Activated naive CD8-positive, alpha-beta T cell treated with anti-CD3 and anti-CD28 coated beads, Interleukin-2, amount 10 ng/mL, durations not matched to agents 7 days and 5 days (primary cell): ENCODE results near the gene METTL1. TPM values are rescaled to one million over a fixed set of nuclear protein-coding genes. Genes with fewer than 3 reads are reported as not detected.
"Not testable (repeated sequence)": the region's sequence is repeated elsewhere in the genome, so short reads cannot be mapped to it uniquely, and the experiment has no call there.

Experiments used
- ATAC-seq: fragments of 150-1000 bp; cut with Tn5 transposase; one replicate; pipeline ENCODE4 v1.10.0; 2021; ENCODE audit warnings: low read depth, moderate library complexity
- POLR2A ChIA-PET: fragments of 350-600 bp; sonication (Branson Sonifier 250); formaldehyde crosslinking; loops from one replicate; lab custom pipeline; 2021; ENCODE audit warnings: antibody characterized with exemption; lab: Charles Lee
- DNase-seq: peaks from one replicate; pipeline ENCODE4 v3.0.0; 2021
- H3K27ac Mint-ChIP-seq: one replicate; pipeline ENCODE4 v1.8.0; 2022; ENCODE audit warnings: mild to moderate bottlenecking, mixed read lengths
- H3K27me3 Mint-ChIP-seq: one replicate; pipeline ENCODE4 v1.8.0; 2022; ENCODE audit warnings: mild to moderate bottlenecking, moderate library complexity, mixed read lengths
- H3K36me3 Mint-ChIP-seq: one replicate; pipeline ENCODE4 v1.8.0; 2021; ENCODE audit warnings: mild to moderate bottlenecking, mixed read lengths
- H3K4me1 Mint-ChIP-seq: one replicate; pipeline ENCODE4 v1.8.0; 2021; ENCODE audit warnings: mixed read lengths
- H3K4me3 Mint-ChIP-seq: one replicate; pipeline ENCODE4 v1.8.0; 2022; ENCODE audit warnings: mild to moderate bottlenecking, moderate library complexity, mixed read lengths
- H3K9me3 Mint-ChIP-seq: one replicate; pipeline ENCODE4 v1.8.0; 2021; ENCODE audit warnings: mixed read lengths
- total RNA-seq, 2 experiments: library from RNA; stranded (reverse); gene quantifications; one replicate each; pipeline ENCODE4 v1.2.3, GENCODE V29; 2021

The METTL1 gene
- total RNA-seq: 10 to 100 TPM; 13.9 to 14.9 TPM

DNA sequence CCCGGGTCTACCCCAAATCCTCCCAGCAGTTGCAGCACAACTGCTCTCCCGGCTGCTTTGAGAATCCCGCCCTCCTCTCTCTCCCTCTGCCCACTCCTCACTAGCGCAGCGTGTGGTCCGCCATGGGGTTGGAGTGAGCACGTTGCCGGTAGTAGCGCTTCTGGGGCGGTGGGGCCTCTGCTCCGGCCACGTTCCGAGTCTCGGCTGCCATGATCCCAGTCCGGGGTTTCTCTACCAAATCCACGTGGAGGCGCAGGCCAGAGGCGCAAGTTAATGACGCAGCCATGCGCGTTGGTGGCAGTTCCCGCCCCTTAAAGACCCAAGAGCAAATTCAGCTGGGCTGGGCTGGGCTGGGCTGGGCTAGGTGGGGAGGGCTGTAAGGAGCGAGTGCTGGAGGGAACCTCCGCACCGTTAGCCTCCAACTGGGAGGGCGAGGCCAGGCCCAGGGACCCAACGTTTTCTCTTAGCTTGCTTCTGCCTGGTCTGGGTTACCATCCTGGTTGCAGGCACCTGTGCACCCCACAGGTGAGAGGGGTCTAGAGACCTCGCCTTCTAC, at the start of gene METTL1:
TSS of gene METTL1 (minus strand) at position 233 of the 556 bp plus-strand sequence. CDS start at position 211, 22 bp downstream.
- peaks cover 14% of the 10 kb centered on the region for H3K4me1 Mint-ChIP-seq
- H3K27me3 Mint-ChIP-seq: no peaks in the 10 kb centered on the region
- DNase-seq: peak; percentile 87
- H3K9me3 Mint-ChIP-seq: no peaks in the 10 kb centered on the region
- peak within 1 kb of the TSS; percentile 96 for H3K4me3 Mint-ChIP-seq
- H3K27ac Mint-ChIP-seq: peak within 1 kb of the TSS; percentile 96
- ATAC-seq: peak; percentile 90
- POLR2A ChIA-PET: interaction anchor here (0.9 to 1.9 kb wide), 6 partner anchors 10 to 74 kb away, joined by 3 to 29 read pairs (median 6); partner anchors contain the start of genes CDK4, CTDSP2 and TSFM
- H3K36me3 Mint-ChIP-seq: peaks cover 7% of the 10 kb centered on the region

DNA sequence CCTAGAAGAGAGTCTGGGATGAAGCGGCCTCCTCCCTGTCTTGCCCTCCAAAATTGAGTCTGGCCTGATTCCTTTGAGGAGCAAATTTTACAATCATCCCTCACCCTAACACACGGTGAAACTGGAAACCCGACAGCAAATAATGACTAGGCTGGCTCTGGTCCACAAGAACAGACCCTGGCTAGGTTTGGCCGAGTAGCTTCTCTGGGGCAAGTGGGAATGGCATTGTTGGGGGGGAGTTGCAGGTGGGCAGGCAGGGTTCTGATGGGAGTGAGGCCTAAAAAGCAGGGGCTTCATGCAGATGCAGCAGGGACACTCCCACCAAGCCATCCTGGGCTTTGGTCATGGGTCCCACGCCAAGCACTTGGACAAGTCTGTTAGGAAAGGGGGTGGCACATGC, 49.1 kb upstream of the METTL1 start:
- H3K4me3 Mint-ChIP-seq, H3K27ac Mint-ChIP-seq, H3K4me1 Mint-ChIP-seq, POLR2A ChIA-PET, ATAC-seq, H3K9me3 Mint-ChIP-seq, DNase-seq, H3K27me3 Mint-ChIP-seq: not testable (repeated sequence)
- peaks cover 17% of the 10 kb centered on the region for H3K36me3 Mint-ChIP-seq

DNA sequence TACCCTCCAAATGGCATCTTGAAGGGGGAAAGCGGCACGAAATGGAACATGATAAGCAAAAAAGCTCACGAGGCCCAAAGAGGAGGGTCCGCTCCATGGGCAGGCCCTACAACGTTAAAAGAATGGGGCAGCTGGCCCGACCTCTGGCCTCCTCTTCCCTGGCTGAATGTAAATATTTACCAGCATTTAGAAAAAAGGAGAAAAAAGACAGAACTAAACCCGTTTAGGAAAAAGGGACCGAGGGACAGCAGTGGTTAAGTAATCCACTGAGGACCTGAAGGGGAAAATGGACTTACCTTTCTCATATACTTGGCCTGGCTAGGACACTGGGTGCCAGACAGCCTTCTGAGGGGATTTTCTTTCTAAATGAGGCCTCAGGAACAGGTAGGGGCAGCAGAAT, 48.2 kb upstream of the METTL1 start:
- H3K9me3 Mint-ChIP-seq, POLR2A ChIA-PET, H3K27ac Mint-ChIP-seq: not testable (repeated sequence)

DNA sequence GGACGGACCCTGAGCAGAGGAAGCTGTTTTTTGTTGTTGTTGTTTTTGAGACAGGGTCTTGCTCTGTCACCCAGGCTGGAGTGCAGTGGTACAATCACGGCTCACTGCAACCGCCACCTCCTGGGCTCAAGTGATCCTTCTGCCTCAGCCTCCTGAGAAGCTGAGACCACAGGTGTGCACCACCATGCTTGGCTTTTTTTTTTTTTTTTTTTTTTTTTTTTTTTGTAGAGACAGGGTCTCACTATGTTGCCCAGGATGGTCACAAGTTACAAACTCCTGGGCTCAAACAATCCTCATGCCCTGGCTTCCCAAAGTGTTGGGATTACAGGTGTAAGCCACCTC, 46.1 kb upstream of the METTL1 start:
- not testable (repeated sequence) for H3K36me3 Mint-ChIP-seq, DNase-seq, H3K4me1 Mint-ChIP-seq, H3K4me3 Mint-ChIP-seq, H3K27ac Mint-ChIP-seq, H3K27me3 Mint-ChIP-seq, ATAC-seq, H3K9me3 Mint-ChIP-seq
- POLR2A ChIA-PET: interaction anchor here (1.1 kb wide), 1 partner anchor 348 kb away, joined by 3 read pairs; no protein-coding TSS in a partner anchor

More for the DNA sequence above, 48.2 kb upstream of the METTL1 start:
- not testable (repeated sequence) for H3K4me3 Mint-ChIP-seq, DNase-seq, ATAC-seq, H3K27me3 Mint-ChIP-seq, H3K4me1 Mint-ChIP-seq
- H3K36me3 Mint-ChIP-seq: peaks cover 13% of the 10 kb centered on the region

DNA sequence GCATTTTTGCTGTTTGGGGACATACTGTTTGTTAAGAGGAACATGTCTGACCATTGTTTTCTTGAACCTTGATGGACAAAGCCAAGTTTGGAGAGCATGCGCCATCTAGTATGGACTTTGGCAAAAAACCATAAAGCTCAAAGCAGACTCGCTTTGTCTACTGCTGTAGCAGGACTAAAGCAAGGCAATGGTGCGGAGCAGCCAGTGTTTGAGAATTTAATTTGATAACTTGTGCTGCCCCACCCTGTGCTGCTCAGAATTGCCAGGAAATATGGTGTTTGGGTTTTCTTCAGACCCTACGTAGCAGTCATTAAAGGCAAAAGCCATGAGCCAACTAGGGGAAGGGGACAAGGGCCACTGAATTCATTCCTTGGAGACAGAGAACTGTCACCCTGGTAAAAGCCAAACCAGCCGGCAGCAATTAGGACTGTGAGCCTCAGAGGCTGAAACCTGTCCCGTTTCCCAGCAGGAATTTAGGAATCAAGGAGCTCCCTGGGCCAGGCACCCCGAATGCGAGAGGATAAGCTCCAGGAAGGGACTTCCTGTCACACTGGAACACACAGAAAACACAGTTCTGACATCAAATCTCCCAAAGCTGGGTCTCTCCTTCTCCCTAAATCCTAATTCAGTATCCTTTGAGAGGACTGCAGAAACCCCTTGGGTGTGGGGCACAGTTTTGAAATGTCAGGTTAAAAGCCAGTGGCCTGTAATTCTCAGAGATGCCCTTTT, 45.5 kb upstream of the METTL1 start:
- Mint-ChIP-seq H3K27me3 (no peaks in the 10 kb centered on the region), H3K27ac (no peak overlapping the region), H3K9me3 (no peaks in the 10 kb centered on the region), H3K4me1 (no peaks in the 10 kb centered on the region), H3K4me3 (no peak overlapping the region), H3K36me3 (peaks cover 7% of the 10 kb centered on the region)
- no peak for DNase-seq
- ATAC-seq: no peak
- POLR2A ChIA-PET: no interaction called here

DNA sequence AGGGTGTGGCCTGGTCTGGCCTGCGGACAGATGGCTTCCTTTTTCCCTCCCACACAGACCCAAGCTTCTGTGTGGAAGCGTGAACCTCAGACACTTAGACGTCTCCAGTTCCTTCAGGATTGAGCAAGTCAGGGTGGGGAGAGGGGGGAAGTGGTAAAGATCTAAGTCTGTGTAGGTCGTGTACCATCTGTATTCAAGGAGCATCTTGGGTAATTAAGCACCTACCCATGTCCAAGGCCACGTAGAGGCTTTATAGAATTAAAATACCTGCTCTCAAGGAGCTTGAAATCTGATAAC, 44.9 kb upstream of the METTL1 start:
- Mint-ChIP-seq H3K4me1 (no peaks in the 10 kb centered on the region), H3K9me3 (no peaks in the 10 kb centered on the region), H3K4me3 (no peak overlapping the region), H3K27ac (no peak overlapping the region), H3K36me3 (peaks cover 7% of the 10 kb centered on the region), H3K27me3 (no peaks in the 10 kb centered on the region)
- POLR2A ChIA-PET: no interaction called here
- ATAC-seq (no peak), DNase-seq (no peak)

DNA sequence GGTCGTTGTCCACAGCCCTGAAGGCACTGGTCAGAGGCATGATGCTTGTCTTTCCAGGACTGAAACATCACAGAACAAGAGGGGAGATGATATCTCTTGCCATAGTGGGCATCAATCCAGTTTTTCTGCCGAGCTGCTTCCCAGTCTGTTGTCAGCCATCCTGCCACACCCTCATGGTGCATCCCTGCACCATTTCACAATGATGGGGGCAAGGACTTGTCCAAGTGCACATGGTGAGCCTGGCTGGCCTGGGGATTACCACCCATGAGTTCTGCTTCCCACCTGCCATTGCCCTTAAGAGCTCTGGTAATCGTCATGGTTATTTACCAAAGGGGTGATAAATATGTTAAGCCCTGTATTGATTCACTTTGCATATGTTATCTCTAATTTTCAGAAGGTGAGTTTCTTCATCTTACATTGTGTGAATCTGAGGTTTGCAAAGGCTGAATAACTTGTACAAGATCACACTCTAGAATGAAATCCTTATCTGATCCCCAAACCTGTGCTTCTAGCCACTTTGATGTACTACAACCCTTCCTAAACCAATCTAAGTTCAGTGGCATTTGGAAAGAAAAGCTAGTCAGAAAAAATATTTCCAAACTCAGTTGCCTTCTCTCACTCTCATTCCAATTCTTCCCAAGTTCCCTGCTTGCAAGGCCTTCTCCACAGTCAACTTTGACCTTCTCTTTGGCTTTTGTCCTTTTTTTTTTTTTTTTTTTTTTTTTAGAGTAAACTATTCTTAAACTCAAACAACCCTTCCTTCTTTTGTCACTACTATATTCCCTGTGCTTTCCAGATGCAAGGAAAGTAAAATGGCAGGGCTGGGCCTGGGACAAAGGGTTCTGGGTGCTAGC, 44.3 kb upstream of the METTL1 start:
- no peak for DNase-seq
- POLR2A ChIA-PET: no interaction called here
- no peak overlapping the region for H3K27ac Mint-ChIP-seq

DNA sequence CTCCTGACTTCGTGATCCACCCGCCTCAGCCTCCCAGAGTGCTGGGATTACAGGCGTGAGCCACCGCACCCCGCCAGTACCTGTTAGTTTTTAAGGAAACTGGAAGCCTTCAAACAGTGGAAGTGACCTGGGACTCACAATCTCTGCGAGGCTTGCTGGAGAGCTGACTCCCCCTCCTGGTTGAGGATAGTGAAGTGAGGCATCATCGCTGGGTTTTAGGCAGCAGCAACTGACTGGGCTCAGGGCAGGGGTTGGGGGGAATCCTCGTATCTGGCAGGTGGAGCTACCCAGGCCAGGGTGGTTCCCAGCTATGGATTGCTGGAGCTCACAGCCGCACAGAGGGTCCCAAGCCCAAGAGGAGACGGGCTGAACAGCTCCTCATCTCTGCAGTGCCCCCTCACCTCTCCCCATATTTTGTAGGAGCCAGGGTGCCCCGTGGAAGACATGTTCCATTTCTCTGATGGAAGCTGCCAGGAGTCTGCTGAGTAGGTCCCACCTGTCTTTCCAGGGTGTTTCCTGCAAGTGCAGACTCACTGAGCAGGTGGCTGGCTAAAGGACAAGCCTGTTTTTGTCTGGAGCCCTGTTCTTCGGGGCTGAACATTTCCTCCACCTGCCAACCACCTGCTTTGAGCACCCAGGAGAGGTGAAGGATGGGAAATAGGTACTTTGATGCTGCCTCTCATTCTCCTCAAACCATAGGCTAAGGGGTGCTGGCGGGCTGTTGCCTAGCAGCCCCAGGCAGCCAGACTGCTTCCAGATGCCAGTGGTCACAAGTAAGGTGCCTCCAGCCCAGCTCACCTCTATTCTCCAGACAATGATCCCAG, 43.5 kb upstream of the METTL1 start:
- no peaks in the 10 kb centered on the region for H3K4me1 Mint-ChIP-seq

More for the DNA sequence above, 44.3 kb upstream of the METTL1 start:
- Mint-ChIP-seq H3K27me3 (no peaks in the 10 kb centered on the region), H3K36me3 (peaks cover 7% of the 10 kb centered on the region), H3K9me3 (no peaks in the 10 kb centered on the region), H3K4me3 (no peak overlapping the region), H3K4me1 (no peaks in the 10 kb centered on the region)
- ATAC-seq: no peak

DNA sequence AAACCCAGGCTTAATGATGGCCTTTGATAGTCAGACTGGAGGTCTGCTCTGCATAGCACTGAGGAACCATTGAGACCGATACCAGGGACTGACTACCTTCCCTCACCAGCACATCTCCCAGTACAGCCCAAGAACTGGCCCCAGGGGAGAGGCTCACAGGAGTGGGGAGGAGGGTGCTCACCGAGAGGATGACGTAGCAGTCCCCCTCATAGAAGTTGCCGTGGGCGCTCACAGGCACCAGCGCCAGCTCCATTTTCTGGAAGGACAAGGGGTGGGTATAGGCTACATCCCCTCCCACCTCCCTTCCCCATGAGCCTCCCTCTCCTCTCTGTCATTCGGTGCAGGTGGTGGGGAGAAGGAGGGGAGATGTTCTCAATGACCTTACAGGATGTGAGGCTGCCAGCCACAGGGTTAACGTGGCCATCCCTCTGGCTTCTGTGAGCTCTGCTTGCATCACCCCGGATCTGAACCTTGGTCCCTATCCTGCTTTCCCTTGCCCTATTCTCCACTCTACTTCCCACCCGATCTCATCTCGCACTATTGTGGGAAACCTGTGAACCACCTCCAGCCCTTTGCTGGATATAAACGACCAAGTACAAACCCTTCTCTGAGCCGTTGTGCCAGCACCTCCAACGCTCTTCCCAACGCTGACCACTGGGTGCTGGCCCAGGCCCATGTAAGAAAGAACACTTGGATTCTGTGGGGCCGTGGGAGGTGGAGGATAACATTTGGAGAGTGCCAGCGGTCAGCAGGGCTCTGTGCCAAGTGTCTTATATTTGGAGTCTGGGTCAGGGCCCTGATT, 42.3 kb upstream of the METTL1 start:
- ATAC-seq (no peak), DNase-seq (no peak)
- H3K4me3 Mint-ChIP-seq: no peak overlapping the region
- no peak overlapping the region for H3K27ac Mint-ChIP-seq
- no peaks in the 10 kb centered on the region for H3K9me3 Mint-ChIP-seq
- POLR2A ChIA-PET: no interaction called here
- peaks cover 7% of the 10 kb centered on the region for H3K36me3 Mint-ChIP-seq
- H3K4me1 Mint-ChIP-seq: no peaks in the 10 kb centered on the region
- H3K27me3 Mint-ChIP-seq: no peaks in the 10 kb centered on the region

More for the DNA sequence above, 43.5 kb upstream of the METTL1 start:
- no peaks in the 10 kb centered on the region for H3K9me3 Mint-ChIP-seq
- no peak overlapping the region for H3K27ac Mint-ChIP-seq
- no peaks in the 10 kb centered on the region for H3K27me3 Mint-ChIP-seq
- DNase-seq (no peak), ATAC-seq (no peak)
- peaks cover 7% of the 10 kb centered on the region for H3K36me3 Mint-ChIP-seq
- POLR2A ChIA-PET: no interaction called here
- H3K4me3 Mint-ChIP-seq: no peak overlapping the region

DNA sequence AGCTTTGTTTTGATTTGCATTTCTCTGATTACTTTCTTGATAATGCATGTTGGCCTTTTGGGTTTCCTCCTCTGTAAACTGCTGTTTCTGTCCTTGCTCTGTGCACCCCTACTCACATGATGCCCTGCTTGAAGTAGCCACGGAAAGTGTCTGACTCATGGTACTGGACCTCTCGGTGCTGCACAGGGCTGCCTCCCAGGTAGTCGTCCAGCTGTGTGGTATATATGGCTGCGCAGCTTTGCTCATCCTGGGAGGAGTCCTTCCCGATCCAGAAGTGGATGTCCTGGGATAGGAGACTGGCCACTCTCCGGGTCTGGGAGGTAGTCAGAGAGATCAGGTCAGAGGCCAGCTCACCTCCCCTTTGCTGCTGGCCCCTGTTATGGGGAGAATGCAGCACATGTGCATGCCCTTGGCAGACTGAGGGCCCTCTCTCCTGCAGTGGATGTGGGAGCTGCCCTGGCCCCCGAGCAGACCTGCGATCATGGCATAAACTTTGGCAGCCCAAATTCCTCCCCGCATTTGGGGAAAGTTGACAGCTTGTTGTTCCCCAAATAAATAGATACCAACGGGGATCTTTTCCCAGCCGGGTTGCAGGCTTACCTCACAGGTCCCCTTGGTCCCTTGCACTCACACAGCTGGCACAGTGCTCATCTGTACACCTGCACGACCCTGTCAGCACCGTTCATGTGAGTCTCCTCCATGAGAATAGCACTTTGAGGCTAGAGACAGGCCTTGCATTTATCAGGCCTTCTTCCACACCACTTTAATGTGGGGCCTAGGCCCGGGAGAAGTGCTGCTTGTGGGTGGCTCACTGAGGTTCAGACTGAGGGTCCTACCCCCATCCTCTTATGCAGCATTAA, 41.4 kb upstream of the METTL1 start:
- Mint-ChIP-seq H3K4me3 (no peak overlapping the region), H3K27me3 (no peaks in the 10 kb centered on the region), H3K4me1 (no peaks in the 10 kb centered on the region), H3K36me3 (no peaks in the 10 kb centered on the region), H3K9me3 (no peaks in the 10 kb centered on the region), H3K27ac (no peak overlapping the region)
- ATAC-seq (no peak), DNase-seq (no peak)
- POLR2A ChIA-PET: interaction anchor here (0.6 kb wide), 1 partner anchor 100 kb away, joined by 4 read pairs; no protein-coding TSS in a partner anchor

DNA sequence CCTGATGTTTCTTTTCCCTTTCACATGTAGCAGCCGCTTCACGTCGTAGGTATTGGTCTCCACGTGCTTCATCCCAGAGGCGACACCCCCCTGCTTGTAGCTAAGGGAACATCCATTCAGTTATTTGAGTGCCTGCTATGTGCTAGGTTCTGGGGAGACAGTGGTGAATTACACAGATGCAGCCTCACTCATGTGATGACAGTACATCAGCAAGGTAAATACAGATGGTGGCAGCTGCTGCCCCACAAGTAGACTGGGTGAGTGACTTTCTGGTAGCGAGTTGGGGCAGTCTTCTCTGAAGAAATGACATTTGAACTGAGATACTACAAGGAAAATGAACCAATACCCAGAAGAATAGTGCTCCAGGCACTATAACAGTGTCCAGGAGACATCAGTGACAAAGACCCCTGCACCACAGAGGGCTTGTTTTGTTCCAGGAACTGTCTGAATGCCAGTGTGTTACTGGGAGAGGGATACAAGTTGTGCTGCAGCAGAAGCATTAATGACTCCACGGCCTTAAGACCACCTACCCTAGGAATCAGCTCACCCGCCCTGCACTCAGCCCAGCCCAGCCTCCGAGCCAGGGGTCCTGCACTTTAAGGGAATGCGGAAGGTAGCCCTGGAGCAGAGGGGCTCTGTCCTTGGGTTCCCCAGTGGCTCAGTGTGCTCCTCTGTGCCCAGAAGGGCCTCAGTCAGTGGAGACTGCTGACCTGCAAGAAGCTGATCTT, 39.3 kb upstream of the METTL1 start:
- Mint-ChIP-seq H3K27me3 (no peaks in the 10 kb centered on the region), H3K27ac (no peak overlapping the region), H3K36me3 (no peaks in the 10 kb centered on the region), H3K4me1 (no peaks in the 10 kb centered on the region), H3K4me3 (no peak overlapping the region), H3K9me3 (no peaks in the 10 kb centered on the region)
- ATAC-seq (no peak), DNase-seq (no peak)
- POLR2A ChIA-PET: no interaction called here
